SK-N-MC (cell line): ENCODE data around the gene MUS81.

Experiments
- EZH2 ChIP-seq: fragments of 200-600 bp; sonication (generic); IDR thresholded peaks from one replicate; pipeline ENCODE4 v1.6.1; 2017; ENCODE audit warnings: antibody characterized with exemption
- POLR2AphosphoS5 ChIP-seq: IDR thresholded peaks from 2 replicates; pipeline ENCODE4 v1.6.1; 2012; ENCODE audit warnings: mild to moderate bottlenecking, low read depth, low read length, borderline replicate concordance

DNA sequence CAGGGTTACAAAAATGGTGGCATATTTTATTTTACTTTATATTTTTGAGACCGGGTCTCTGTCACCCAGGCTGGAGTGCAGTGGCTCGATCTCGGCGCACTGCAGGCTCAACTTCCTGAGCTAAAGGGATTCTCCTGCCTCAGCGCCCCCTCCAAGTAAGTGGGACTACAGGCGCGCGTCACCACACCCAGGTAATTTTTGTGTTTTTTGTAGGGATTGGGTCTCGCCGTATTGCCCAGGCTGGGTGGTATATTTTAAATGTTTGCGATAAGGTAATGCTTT lies 40.6 kb downstream of the MUS81 start:
- TF ChIP-seq EZH2: no peak
- no peak for TF ChIP-seq POLR2AphosphoS5
